Body of pancreas (tissue), 4 donors: ENCODE results near the gene CDC42BPA. TPM values are rescaled to one million over a fixed set of nuclear protein-coding genes. Genes with fewer than 3 reads are reported as not detected.
A peak's percentile ranks its signal among the peaks of the same experiment; 100 is the strongest.
"Not testable (repeated sequence)": the region's sequence is repeated elsewhere in the genome, so short reads cannot be mapped to it uniquely, and the experiment has no call there.

Experiments used
- ATAC-seq: fragments of 150-250 bp; one replicate; pipeline ENCODE4 v1.9.1; 2016
- DNase-seq, 4 donors: peaks; one replicate each; pipeline ENCODE4 v3.0.0-alpha.2; 2019
- H3K27ac ChIP-seq, 4 donors: fragments of 200-600 bp; sonication (generic); 1 replicate in 3 of 4; 2 replicates in 1 of 4; pipeline versions ENCODE4 v1.5.1 to v1.6.1; 2016 to 2019; ENCODE audit warnings: mild to moderate bottlenecking in 1 of 4, mixed read lengths in 1 of 4, moderate library complexity in 1 of 4
- H3K27me3 ChIP-seq, 2 donors: fragments of 200-600 bp; sonication (generic); one replicate each; pipeline ENCODE4 v1.6.0; 2016; ENCODE audit warnings: mild to moderate bottlenecking in 1 of 2
- H3K36me3 ChIP-seq, 2 donors: fragments of 200-600 bp; sonication (generic); replicated peaks in 1 of 2; 2 replicates each; pipeline ENCODE4 v1.5.1; 2016; ENCODE audit warnings: low read depth in 2 of 2; ENCODE audit not compliant: insufficient read depth in 1 of 2
- H3K4me1 ChIP-seq: fragments of 200-600 bp; sonication (generic); one replicate; pipeline ENCODE4 v1.6.0; 2016
- H3K4me3 ChIP-seq, 2 donors: fragments of 200-600 bp; sonication (generic); 1 replicate in 1 of 2; 2 replicates in 1 of 2; pipeline ENCODE4 v1.5.1; 2016 to 2019
- H3K9me3 ChIP-seq, 3 donors: fragments of 200-600 bp; sonication (generic); 1 replicate in 2 of 3; 2 replicates in 1 of 3; pipeline ENCODE4 v1.5.1; 2016
- POLR2A ChIP-seq, 3 donors: fragments of 450-650 bp; IDR thresholded peaks; one replicate each; pipeline ENCODE4 v1.6.1; 2016; ENCODE audit warnings: antibody characterized with exemption in 3 of 3, mild to moderate bottlenecking in 2 of 3
- WGBS, 2 donors: methylation state at CpG; one replicate each; pipeline ENCODE4 v1.1.5; 2017; 5-methylcytosine and 5-hydroxymethylcytosine counted together
- intact Hi-C: fragments of 100-400 bp; cut with DNase I; formaldehyde crosslinking; loops from one replicate; pipeline ENCODE4 v1.15.1; 2023
- total RNA-seq, 2 donors: library from RNA; depleted of rRNA; stranded (reverse); fragments of >200 nt; gene quantifications; one replicate each; pipeline ENCODE4 v1.1.0, GENCODE V29; 2016
- TF ChIP-seq, protein P1 (sequence below), 7 experiments: fragments of 450-650 bp in 4 of 7; fragments of 200-600 bp in 3 of 7; sonication (generic) in 3 of 7; IDR thresholded peaks; one replicate each; pipeline ENCODE4 v1.5.1; 2016 to 2019; ENCODE audit warnings: antibody characterized with exemption in 7 of 7

CDC42BPA gene
- total RNA-seq, 2 donors from 2014 or later, result 35.9 to 37.6 TPM

- no peak for DNase-seq
- no peaks in the 10 kb centered on the region for H3K27me3 ChIP-seq
- peaks cover 0 to 3% of the 10 kb centered on the region in 2 donors for H3K36me3 ChIP-seq
- H3K4me3 ChIP-seq, result no peak overlapping the region
- TF ChIP-seq POLR2A (IDR thresholded peaks at IDR 0.05), result no peak
- TF ChIP-seq, protein P1, sequence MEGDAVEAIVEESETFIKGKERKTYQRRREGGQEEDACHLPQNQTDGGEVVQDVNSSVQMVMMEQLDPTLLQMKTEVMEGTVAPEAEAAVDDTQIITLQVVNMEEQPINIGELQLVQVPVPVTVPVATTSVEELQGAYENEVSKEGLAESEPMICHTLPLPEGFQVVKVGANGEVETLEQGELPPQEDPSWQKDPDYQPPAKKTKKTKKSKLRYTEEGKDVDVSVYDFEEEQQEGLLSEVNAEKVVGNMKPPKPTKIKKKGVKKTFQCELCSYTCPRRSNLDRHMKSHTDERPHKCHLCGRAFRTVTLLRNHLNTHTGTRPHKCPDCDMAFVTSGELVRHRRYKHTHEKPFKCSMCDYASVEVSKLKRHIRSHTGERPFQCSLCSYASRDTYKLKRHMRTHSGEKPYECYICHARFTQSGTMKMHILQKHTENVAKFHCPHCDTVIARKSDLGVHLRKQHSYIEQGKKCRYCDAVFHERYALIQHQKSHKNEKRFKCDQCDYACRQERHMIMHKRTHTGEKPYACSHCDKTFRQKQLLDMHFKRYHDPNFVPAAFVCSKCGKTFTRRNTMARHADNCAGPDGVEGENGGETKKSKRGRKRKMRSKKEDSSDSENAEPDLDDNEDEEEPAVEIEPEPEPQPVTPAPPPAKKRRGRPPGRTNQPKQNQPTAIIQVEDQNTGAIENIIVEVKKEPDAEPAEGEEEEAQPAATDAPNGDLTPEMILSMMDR (IDR thresholded peaks at IDR 0.05), result no peak
- ATAC-seq, result no peak
- no peaks in the 10 kb centered on the region for H3K9me3 ChIP-seq
- H3K4me1 ChIP-seq, result no peaks in the 10 kb centered on the region
- intact Hi-C loops, result no loop called here
- 43 to 48% methylated on average over 1 of the region's 1 CpG for WGBS, 2 donors
- H3K27ac ChIP-seq, result no peak overlapping the region
Observed at GRCh38 chr1:227140376-227140775, 177.9 kb downstream of the CDC42BPA start.

DNA sequence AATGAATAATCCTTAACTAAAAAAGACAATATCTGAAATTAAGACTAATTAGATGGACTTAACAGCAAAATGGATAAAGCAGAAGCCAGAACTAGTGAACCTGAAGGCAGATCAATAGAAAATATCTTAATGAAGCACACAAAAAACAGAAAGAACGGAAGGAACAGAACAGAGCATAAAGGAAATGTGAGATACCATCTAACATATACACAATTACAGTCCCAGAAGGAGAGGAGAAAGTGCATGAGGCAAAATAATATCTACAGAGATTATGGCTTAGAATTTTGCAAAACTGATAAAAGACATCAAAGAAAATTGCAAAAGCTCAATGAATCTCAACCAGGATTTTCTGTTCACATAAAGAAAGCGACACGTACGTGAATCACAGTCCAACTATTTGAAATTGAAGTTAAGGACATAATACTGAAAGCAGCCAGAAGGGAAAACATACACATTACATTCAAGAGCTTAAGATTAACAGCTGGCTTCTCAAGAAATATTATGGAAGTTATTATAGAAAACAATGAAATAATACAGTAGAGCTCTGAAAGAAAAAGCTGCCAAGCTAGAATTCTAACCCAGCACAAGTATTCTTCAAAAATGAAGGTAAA, 182.0 kb downstream of the CDC42BPA start:
- no peaks in the 10 kb centered on the region for H3K4me1 ChIP-seq
- H3K27ac ChIP-seq, result no peak overlapping the region
- H3K9me3 ChIP-seq, result no peaks in the 10 kb centered on the region
- 91 to 94% methylated on average over 4 of the region's 4 CpGs for WGBS, 2 donors
- no peaks in the 10 kb centered on the region for H3K27me3 ChIP-seq
- ATAC-seq (no peak), DNase-seq (no peak)
- no peak for TF ChIP-seq POLR2A (IDR thresholded peaks at IDR 0.05)
- TF ChIP-seq, protein P1 (IDR thresholded peaks at IDR 0.05), result no peak
- peaks cover 0 to 3% of the 10 kb centered on the region in 2 donors for H3K36me3 ChIP-seq
- H3K4me3 ChIP-seq, result no peak overlapping the region
- intact Hi-C loops, result no loop called here

DNA sequence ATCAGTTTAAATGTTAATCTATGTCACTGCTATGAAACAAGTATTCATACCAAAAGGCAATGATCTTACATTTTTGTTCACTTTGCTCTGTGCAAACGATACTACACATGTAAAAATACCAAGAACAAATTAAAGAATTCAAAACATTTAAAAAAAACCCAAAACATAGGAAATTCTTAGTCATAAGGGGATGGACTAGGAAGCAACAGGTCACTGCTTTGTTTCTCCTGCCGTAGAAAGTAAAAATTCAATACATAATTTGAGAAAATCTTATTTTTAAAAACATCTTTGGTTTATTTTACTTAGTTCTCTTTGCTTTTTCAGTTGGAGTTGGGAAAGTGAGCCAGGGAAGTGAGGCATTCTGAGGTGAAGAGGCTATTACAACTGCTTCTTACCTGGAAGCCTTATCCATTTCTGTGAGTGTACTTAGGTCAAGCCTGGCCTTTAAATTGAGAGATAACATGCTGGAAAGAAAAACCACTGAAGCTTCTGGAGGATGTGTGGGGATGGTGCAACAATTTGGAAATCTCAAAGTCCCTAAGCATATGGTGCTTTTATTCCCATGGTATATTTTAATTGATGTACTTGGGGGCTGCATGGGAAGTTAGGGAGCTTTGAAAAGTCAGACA, 183.5 kb downstream of the CDC42BPA start:
- Histone ChIP-seq H3K9me3 (no peaks in the 10 kb centered on the region), H3K27ac (no peak overlapping the region), H3K4me3 (no peak overlapping the region), H3K4me1 (no peaks in the 10 kb centered on the region), H3K36me3 (peaks cover 0 to 3% of the 10 kb centered on the region in 2 donors), H3K27me3 (no peaks in the 10 kb centered on the region)
- 85 to 88% methylated on average over 2 of the region's 2 CpGs for WGBS, 2 donors
- no peak for ATAC-seq
- TF ChIP-seq POLR2A (IDR thresholded peaks at IDR 0.05), result no peak
- TF ChIP-seq, protein P1 (IDR thresholded peaks at IDR 0.05), result no peak
- intact Hi-C loops, result no loop called here
- DNase-seq, result no peak

GRCh38 chr1:227132695-227133094, 185.6 kb downstream of the CDC42BPA start:
- H3K27ac ChIP-seq, ATAC-seq, H3K9me3 ChIP-seq, H3K36me3 ChIP-seq, H3K4me1 ChIP-seq, H3K27me3 ChIP-seq, intact Hi-C loops, H3K4me3 ChIP-seq, DNase-seq: not testable (repeated sequence)
- 88% methylated on average over 19 of the region's 32 CpGs; no CpG with 5 or more reads in 1 of the 2 donors for WGBS, 2 donors

- intact Hi-C loops, result no loop called here
- no peak for TF ChIP-seq POLR2A (IDR thresholded peaks at IDR 0.05)
- TF ChIP-seq, protein P1 (IDR thresholded peaks at IDR 0.05), result peak in 6 of 7 experiments; percentile 27 to 52 (median 42)
- Histone ChIP-seq H3K4me1 (no peaks in the 10 kb centered on the region), H3K27ac (no peak overlapping the region), H3K36me3 (peaks cover 0 to 3% of the 10 kb centered on the region in 2 donors), H3K9me3 (no peaks in the 10 kb centered on the region), H3K4me3 (no peak overlapping the region), H3K27me3 (no peaks in the 10 kb centered on the region)
- 82% methylated on average over 3 of the region's 3 CpGs for WGBS, 2 donors
- peak in 1 of 4 donors; percentile 5 for DNase-seq
- peak; percentile 58 for ATAC-seq
Observed at GRCh38 chr1:227131193-227131592, 187.1 kb downstream of the CDC42BPA start.
